ENCODE measurements around the gene SMCO2. TPM values are rescaled to one million over a fixed set of nuclear protein-coding genes. Genes with fewer than 3 reads are reported as not detected.

Gene SMCO2
- total RNA-seq, 1 experiment from 2014 or later: 0.36 TPM

- Histone ChIP-seq H3K4me3 (ENCODE audit: low read depth in 2 of 2, low read length in 2 of 2) (no peak overlapping the region), H3K27me3 (ENCODE audit: control insufficient read depth, insufficient read depth, low read length) (no peaks in the 10 kb centered on the region), H3K9me3 (ENCODE audit: control insufficient read depth, insufficient read depth, low read depth, low read length) (no peaks in the 10 kb centered on the region), H3K4me1 (ENCODE audit: control insufficient read depth, insufficient read depth, low read length) (no peaks in the 10 kb centered on the region), H3K36me3 (ENCODE audit: control insufficient read depth, insufficient read depth, low read length) (no peaks in the 10 kb centered on the region), H3K27ac (ENCODE audit: low read length) (no peak overlapping the region)
- no peak for ATAC-seq
- POLR2A ChIA-PET: no interaction called here
- no peak for DNase-seq (ENCODE audit: low read depth, low spot score)
- in situ Hi-C loops (cut with HindIII; ENCODE audit: low pct_unique_long_range_greater_than_20kb, low sequenced_read_pairs) (no loop called here), intact Hi-C loops (cut with micrococcal nuclease; ENCODE audit: unreplicated experiment) (no loop called here)
- BruUV-seq (replicated peaks): no TSS peak
- TF ChIP-seq REST (IDR thresholded peaks at IDR 0.05; ENCODE audit: insufficient read depth in 1 of 2, low read depth in 2 of 2, low read length in 1 of 2): no peak
- CTCF ChIA-PET: no interaction called here
Measured at GRCh38 chr12:27467641-27468040, 21.1 kb downstream of the SMCO2 start.

- ChIA-PET POLR2A (no interaction called here), CTCF (no interaction called here)
- Histone ChIP-seq H3K27me3 (ENCODE audit: control insufficient read depth, insufficient read depth, low read length) (no peaks in the 10 kb centered on the region), H3K9me3 (ENCODE audit: control insufficient read depth, insufficient read depth, low read depth, low read length) (no peaks in the 10 kb centered on the region), H3K36me3 (ENCODE audit: control insufficient read depth, insufficient read depth, low read length) (no peaks in the 10 kb centered on the region), H3K4me3 (ENCODE audit: low read depth in 2 of 2, low read length in 2 of 2) (no peak overlapping the region), H3K4me1 (ENCODE audit: control insufficient read depth, insufficient read depth, low read length) (no peaks in the 10 kb centered on the region), H3K27ac (ENCODE audit: low read length) (no peak overlapping the region)
- intact Hi-C loops (cut with micrococcal nuclease; ENCODE audit: unreplicated experiment) (no loop called here), in situ Hi-C loops (cut with HindIII; ENCODE audit: low pct_unique_long_range_greater_than_20kb, low sequenced_read_pairs) (no loop called here)
- TF ChIP-seq POLR2AphosphoS5 (IDR thresholded peaks at IDR 0.05; ENCODE audit: low read depth, low read length): no peak
- TF ChIP-seq CTCF (IDR thresholded peaks at IDR 0.05): no peak
- TF ChIP-seq REST (IDR thresholded peaks at IDR 0.05; ENCODE audit: insufficient read depth in 1 of 2, low read depth in 2 of 2, low read length in 1 of 2): no peak
- TF ChIP-seq SIN3A (IDR thresholded peaks at IDR 0.05; ENCODE audit: borderline replicate concordance, insufficient read depth, low read depth, low read length): no peak
- ATAC-seq: no peak
- BruUV-seq (replicated peaks): no TSS peak
- DNase-seq (ENCODE audit: low read depth, low spot score): no peak
Measured at GRCh38 chr12:27468241-27468640, 21.7 kb downstream of the SMCO2 start.

Data from Panc1 (cell line).